ENCODE results near the gene CPT1A.
"Not testable (repeated sequence)": the region's sequence is repeated elsewhere in the genome, so short reads cannot be mapped to it uniquely, and the experiment has no call there.

CPT1A gene

DNA sequence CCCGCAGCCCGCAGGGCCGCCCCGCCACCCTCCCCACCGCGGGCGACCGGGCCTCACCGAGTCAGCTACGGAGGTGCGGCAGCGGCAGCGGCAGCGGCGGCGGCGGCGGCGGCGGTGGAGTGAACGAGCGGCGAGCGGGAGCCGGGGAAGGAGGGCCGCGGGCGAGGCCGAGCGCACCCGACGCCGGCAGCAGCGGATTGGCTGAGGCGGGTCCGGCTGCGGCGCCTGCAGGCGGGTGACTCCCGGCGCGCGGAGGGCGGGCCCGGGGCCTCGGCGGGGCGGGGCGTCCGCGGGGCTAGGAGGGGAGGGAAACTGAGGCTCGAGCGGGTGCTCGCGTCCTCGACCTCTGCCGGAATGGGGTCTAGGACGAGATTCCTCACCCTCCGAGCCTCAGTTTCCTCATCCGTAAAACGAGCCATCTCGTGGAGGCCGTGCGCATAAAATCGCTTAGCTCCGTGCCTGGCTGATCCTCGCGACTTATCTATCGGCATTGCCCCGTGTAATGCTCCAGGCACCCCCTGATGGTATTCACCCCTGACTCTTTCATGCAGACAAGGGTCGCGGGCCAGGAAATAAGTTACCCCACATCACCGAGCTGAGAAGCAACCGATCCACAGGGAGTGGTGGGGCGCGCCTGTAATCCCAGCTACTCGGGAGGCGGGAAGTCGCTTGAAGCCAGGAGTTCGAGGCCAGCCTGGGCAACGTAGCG lies at the start of gene CPT1A:
Gene CPT1A, minus strand, starts transcription at position 199 of the 709 bp plus-strand sequence. CDS start 26,442 bp downstream, outside the sequence.
- peak; percentile 37 for DNase-seq

DNA sequence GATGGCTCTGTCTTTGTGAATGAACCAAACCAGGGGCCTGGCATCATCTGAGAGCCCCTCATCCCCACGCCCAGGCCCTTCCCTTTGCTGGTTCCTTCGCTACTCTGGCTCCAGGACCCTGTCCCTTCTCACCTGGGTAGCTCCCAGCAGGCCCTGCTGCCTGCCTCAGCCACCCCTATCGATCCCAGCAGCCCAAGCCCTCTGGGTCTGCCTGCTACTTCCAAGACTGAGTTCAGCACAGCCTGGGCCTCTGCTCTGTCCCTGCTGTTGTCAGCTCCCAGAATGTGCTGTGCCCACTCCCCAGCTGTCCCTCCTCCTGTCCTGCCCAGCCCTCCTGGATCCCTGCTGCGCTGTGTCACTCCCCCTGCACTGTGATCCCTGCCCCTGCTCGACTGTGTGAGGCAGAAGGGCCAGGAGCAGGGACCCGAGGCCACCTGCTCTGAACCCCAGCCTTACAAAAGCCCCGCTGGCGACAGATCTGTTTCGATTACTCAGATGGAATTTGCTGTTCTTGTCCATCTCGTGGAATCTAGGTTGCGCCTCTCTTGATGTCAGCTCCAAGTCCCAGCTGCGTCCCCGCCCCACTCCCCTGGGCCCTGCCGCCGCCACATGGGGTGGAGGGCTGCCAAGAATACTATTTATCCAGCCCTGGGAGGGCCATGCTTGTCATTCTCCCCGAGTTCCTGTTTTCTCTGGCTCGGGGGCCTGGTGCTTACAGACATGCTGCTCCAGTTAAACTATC lies 48.9 kb upstream of the CPT1A start:
- DNase-seq, result no peak

DNA sequence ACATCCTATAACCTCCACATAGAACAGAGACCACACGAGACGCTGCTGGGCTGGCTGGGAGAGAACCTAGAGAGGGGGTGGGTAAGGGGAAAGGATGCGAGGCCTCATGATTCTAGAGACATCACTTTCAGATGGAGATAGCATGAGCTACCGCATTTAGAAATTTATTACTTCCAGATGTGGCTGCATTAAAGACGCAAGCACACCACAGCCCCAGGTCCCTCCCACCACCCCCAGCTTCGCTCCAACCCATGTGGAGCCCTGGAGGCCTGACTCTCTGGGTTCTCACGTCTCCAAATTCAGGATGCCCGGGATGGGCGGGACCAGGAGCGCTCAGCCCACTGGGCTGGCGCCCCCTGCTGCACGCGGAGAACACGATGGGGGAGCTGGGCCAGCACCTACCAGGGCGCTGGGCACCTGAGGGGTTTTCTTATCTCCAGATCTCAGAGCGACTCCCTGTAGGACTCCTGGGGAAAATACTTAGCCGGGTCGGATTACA lies 48.3 kb upstream of the CPT1A start:
- peak; percentile 17 for DNase-seq

DNA sequence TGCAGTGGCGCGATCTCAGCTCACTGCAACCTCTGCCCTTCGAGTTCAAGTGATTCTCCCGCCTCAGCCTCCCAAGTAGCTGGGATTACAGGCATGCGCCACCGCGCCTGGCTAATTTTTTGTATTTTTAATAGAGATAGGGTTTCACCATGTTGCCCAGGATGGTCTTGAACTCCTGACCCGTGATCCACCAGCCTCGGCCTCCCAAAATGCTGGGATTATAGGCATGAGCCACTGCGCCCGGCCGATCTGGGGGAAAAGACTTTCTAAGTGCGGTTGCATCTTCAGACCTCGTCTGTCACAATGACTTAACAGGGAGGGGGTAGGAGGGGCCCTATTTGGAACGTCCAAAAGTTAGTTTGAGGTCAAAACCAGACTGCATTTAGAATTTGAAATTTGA lies 43.1 kb upstream of the CPT1A start:
- DNase-seq, result not testable (repeated sequence)

DNA sequence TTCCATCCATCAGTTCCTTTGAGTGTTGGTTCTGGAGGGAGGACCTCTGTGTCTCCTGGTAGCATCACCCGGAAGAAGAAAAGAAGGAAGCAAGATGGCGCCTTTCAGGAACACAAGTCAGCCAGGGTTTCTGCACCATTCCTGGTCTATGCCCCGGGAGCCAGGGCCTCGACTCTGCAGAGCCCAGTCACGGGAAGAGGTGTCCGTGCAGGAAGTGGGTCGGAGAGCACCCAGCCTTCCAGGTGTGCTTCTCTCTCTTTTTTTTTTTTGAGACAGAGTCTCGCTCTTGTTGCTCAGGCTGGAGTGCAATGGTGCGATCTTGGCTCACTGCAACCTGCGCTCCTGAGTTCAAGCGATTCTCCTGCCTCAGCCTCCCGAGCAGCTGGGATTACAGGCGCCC lies 40.7 kb upstream of the CPT1A start:
- no peak for DNase-seq

DNA sequence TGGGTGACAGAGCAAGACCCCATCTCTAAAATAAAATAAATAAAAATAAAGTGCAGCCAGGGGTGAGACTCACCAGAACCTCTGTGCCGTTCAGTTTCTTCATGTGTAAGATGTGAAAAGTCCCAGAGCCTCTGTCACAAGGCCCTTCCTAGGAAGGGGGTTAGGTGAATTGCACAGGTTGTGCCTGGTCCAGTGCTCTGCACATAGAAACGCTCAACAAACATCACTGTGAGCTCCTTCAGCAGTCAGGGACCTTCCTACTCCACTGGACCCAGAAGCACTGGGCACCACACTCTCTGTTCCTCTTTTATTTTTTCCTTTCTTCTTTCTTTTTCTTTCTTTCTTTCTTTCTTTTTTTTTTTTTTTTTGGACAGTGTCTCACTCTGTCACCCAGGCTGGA lies 39.6 kb upstream of the CPT1A start:
- DNase-seq, result no peak

DNA sequence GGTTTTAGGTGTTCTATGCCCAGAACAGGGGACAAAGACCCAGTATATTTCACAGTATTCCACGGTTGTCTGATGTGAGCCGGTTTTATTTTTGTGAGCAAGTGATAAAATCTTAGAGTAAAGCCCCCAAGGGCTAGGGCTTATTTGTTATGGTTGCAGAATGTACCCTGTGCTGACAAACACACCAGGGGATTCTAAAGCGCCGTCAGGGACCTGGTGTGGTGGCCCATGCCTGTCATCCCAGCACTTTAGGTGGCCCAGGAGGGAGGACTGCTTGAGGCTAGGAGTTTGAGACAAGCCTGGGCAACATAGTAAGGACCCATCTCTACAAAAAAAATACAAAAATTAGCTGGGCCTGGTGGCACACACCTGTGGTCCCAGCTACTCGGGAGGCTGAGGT lies 39.1 kb upstream of the CPT1A start:
- no peak for DNase-seq

DNA sequence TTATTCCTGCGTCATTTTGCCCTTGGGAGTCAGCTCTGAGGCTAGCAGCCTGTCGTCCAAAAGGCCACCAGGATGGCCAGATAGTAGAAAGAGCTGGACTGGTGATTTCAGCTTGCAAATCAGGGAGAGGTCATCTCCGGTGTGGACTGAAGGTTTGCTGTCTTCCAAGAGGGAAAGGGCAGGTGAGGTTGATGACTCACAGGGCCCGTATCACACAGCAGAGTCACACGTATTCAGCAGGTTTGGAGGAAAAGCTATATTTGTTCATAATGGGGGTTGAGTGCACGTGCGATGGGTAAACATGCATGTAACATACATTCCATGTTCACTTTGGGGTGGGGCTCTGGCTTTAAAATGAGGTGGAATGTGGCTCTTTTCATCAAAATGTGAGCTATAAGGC lies 36.3 kb upstream of the CPT1A start:
- DNase-seq, result no peak

DNA sequence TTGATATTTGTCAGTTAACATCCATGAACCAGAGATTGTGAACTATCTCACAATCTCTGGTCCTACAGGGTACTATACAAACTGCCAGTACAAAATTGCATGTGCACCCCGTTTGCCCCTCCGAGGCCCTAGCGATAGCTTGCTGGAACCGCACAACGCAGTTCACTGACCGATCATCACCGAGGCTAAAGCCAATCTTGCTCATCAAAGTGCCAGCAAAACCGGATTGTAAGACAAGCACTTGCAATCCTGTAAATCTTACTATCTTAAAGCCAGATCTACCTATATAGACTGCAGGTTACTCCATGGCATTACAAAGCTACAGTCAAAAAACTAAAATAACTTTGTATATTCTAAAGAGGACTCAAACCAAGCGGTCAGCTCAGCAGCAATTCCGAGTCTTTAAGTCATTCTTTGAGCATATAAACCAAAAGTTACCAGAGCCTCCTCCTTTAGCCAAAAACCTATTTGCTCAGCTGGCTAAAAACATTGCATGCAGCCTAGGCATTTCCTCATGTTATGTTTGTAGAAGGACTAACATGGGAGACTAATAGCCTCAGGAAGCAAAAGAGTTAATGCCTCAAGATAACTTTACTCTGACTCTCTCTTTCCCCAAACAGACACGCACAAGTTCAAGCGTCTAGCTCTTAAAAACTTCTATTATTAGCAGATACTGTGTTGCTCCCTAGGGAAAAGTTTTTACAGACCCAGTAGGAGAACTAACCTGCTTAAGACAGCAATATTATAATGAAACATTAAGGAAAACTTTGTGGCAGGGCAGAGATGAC lies 30.7 kb upstream of the CPT1A start:
- DNase-seq, result no peak

DNA sequence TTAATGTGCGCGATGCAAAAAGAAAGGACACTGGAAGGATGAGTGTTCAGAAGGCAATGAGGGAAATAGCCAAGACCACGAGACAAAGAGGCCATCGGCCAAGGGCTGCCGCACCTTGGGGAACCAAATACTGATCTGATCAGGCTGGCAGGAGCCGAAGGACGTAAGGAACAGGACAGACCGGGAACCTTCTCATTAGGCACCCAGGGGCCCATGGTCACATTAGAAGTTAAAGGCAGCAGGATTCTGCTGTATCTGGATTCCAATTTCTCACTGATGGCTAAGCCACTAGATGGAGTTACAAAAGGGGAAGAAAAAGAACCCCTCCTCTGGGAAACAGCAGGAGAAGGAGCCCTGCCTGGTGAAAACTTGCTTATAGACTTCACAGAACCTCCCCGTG lies 28.8 kb upstream of the CPT1A start:
- peak; percentile 29 for DNase-seq

DNA sequence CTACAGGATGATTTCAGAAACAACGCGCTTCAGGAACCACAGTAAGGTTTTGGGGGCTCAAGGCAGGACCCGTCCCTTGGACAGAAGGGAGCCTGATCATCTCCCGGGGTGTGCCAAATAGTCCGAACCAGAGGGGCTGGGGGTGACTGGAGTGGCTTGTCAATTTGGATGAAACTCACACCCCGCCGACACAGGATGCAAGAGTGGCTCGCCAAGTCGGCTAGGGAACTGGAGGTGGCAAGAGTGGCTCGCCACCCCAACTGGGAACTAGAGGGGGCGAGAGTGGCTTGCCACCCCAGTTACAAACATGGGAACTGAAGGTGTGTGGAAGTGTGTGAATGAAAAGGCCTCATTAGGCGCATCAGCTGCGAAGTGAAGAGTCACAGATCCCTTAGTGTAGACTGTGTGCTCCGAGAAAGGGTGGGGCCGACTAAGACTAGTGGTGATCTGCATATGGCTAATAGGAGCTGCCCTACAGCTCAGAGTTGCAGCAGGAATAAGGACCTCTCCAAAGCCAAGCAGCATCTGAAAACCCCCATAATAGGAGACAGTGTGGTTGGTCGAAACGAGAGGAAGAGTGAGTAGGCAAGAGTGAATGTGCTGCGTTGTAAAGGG lies 26.6 kb upstream of the CPT1A start:
- DNase-seq, result no peak

DNA sequence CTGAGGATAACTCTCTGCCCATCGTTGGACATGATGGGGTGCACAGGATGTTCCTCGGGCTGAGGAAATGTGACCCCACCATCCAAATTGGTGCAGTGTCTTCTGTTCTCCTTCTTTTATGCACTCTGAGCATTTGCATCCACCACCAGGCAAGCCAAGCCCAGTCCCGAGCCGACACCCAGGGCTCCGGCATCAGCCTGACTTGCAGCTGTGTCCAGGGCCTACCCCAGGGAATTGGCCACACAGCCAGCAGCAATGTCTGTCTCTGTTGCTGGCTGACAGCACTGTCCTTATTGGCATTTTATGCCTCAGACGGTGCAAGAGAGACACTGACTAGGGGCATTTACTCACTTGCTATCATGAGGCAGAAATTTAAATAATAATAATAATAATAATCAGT lies 25.4 kb upstream of the CPT1A start:
- no peak for DNase-seq

DNA sequence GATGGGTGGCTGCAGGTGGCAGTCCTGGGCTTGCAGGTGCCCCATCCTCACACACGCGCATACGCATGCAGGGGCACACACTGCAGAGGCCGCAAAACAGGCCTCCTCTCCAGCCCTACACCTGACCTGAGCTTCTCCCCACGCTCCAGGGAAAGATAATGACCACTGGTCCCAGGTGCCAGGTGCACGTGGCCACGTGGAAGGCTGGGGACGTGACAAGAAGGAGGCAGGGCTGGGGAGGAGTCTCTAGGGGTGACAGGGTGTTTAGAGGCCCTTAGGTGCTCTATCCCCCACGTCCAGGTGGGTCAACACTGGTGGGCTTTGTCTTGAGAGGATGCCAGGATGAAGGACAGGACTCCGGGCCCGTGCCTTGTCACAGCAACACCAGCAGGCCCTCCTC lies 23.5 kb upstream of the CPT1A start:
- no peak for DNase-seq

DNA sequence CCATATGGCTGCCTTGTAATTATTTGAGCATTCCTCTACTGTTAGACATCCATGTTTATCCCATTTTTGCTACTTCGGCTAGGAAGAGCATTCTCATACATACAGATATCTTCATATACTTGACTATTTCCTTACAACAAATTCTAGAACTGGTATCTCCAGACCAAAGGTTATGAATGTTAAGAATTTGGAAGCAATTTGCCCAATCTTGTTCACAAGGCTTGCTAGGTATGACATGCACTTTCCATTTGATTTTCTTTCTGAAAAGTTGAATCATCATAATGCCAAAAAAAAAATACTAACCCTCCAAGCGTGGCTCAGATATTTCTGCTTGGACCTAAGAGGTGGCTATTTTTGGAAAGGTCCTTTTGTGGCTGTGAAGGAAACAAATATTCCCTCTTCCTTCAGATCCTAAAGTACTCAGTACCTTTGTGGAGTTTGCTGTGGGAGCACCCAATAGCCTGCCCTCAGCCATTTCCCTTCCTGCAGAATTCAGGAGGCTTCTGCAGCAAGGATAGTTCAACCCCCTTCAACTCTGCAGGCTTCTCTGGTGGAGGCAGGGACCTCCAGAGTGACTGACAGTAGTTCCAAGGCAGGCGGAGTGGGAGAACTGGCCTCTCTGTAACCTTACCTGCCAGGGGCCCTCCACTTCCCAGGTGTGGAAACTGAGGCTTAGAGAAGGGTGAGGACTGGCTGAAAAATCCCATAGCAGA lies 22.0 kb upstream of the CPT1A start:
- no peak for DNase-seq

DNA sequence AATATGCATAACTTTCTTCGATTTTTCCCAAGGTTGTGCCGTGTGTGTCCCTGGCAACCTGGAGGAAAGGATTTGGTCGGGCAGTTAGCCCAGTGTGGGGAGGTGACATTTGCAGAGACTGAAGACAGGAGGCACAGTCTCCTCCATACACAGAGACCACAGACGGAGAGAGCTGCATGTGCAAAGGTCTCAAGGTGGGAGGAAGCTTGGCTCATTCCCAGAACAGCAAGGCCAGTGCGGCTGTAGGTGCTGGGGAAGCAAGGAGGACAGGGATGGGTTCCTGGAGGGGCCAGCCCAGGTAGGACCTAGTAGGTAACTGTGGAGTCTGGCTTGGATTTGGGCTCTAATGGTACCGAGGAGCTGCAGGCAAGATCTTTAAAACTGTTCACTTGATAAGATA lies 20.7 kb upstream of the CPT1A start:
- DNase-seq, result no peak

DNA sequence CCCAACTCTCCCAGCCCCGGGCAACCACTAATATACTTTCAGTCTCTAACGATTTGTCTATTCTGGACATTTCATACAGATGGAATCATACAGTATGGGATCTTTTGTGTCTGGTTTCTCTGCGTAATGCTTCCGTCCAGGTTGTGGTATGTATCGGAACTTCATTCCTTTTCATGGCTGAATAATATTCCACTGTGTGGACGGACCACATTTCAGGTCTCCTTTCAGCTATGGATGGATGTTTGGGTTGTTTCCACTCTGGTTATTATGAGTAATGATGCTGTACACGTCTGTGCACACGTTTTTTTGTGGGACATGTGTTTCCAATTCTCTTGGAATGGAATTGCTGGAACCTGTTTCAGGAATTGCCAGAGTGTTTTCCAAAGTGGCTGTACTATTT lies 17.4 kb upstream of the CPT1A start:
- no peak for DNase-seq

DNA sequence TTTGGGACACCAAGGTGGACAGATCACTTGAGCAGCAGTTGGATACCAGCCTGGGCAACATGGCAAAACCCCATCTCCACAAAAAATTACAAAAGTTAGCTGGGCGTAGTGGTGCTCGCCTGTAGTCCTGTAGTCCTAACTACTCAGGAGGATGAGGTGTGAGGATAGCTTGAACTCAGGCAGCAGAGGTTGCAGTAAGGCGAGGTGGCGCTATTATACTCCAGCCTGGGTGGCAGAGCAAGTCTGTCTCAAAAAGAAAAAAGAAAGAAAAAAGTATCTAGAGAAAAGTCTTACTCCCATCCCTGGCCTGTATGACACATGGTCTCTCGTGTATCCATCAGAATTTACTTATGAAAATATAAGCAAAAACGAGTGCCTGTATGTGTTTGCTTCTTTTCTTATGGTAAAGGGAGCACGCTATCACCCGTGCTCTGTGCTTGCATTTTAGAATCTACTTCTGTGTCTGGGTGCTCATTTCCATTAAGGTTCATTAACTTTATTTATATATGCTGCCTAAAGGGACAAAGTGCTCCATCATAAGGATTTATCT lies 15.4 kb upstream of the CPT1A start:
- DNase-seq, result no peak

DNA sequence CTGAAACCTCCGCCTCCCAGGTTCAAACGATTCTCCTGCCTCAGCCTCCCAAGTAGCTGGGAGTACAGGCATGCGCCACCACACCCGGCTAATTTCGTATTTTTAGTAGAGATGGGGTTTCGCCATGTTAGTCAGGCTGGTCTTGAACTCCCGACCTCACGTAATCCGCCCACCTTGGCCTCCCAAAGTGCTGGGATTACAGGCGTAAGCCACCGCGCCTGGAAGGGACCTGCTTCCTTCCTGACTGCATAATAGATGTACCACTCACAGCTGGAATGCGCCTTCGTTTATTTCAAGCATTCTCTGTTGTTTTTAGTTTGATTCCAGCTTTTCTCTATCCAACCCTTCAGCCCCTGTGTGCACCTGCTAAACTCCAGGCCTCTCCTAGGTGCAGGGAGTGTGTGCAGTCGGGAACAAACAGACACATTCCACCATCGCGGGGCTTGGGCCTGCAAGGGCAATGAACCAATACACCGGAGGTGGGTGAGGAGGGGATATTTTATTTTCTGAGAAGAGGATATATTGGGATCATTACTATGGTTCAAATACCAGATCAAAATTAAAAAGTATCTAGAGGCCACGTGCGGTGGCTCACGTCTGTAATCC lies 14.8 kb upstream of the CPT1A start:
- DNase-seq, result not testable (repeated sequence)

DNA sequence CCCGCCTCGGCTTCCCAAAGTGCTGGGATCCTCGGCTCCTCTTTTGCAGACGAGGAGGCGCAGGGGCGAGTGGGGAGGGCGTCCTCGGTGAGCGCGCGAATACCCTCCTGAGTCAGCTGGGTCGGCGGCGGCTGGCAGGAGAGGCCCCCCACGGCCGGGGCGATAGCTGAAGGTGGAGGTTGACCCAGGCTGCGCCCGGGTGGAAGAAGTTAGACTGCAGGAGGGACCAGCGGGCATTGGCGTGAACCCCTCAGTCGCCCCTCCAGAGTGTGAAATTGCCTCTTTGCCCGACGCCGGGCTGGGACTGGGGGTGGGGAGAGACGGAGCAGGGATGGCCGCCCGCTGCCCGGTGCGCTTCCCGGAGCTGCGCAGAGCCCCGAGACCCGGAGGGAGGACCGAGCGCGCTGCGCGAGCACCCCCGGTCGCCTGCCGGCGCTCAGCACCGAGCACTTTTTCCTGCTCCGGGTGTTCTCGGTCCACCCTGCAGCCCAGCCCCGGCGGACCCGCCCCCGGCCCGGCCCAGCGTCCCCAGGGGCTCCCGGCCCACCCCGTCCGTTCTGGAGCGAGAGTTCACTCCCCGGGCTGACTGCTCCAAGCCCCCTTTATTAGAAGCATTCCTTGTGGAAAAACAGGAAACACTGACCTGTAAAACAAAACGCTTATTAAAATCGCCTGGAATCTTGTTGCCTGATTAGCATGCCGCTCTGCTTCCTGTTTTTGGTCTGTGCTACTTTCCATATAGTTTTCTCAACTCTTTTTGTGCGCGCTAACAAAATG lies 13.7 kb upstream of the CPT1A start:
- DNase-seq, result peak; percentile 65

DNA sequence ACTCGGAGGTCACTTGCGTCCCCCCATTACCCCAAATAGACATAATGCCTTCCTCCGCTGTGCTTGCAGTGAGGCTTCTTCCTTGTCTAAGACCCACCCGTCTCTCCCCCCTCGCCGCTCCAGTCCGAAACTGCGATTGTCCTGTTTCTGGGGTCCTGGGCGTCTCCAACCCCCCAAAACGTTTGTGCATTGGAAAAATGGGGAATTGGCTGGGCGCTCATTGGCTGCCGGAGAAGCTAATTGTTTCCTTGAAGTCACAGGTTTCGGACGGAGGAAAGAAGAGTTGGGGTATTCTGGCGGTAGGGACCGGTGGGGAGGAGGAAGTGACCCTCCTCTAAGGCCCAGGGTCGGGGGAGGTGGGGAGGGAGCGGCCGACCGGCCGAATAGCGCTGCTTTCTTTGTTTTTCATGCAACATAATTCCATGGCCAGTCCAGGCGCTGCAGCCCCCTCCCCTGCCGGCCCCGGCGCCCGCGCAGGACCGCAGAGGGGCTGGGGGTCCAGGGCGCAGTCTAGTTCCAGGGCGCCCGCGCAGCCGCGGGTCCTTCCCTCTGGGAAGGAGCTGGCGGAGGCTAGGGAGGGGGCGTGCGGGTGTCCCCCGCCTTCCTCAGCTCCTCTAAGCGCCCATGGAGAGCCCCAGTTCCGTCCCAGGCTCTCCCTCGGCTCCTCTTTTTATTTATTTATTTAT lies 12.7 kb upstream of the CPT1A start:
- DNase-seq, result peak; percentile 63

Data from retina (tissue), 1 donor.